Measurements from ENCODE around the gene RXFP3.
"Not testable (repeated sequence)": the region's sequence is repeated elsewhere in the genome, so short reads cannot be mapped to it uniquely, and the experiment has no call there.

RXFP3 gene

GRCh38 chr5:33936004-33936380 is 194 bp upstream of the RXFP3 start:
- no peak for DNase-seq

GRCh38 chr5:33937017-33937706 is 976 bp downstream of the RXFP3 start:
- no peak for DNase-seq

GRCh38 chr5:33937707-33938506 is 1.7 kb downstream of the RXFP3 start:
- DNase-seq, result no peak

- DNase-seq, result no peak
These were observed 2.3 kb downstream of the RXFP3 start for GRCh38 chr5:33938507-33938796.

GRCh38 chr5:33938881-33939280 is 2.7 kb downstream of the RXFP3 start:
- no peak for DNase-seq

- DNase-seq, result no peak
These were observed 3.5 kb downstream of the RXFP3 start for GRCh38 chr5:33939556-33940262.

- no peak for DNase-seq
These were observed 4.9 kb downstream of the RXFP3 start for GRCh38 chr5:33941090-33941489.

- DNase-seq, result no peak
These were observed 8.5 kb downstream of the RXFP3 start for GRCh38 chr5:33944543-33945132.

GRCh38 chr5:33952175-33952574 is 16.0 kb downstream of the RXFP3 start:
- not testable (repeated sequence) for DNase-seq

GRCh38 chr5:33957577-33958150 is 21.5 kb downstream of the RXFP3 start:
- DNase-seq, result no peak

GRCh38 chr5:33958176-33958575 is 22.0 kb downstream of the RXFP3 start:
- no peak for DNase-seq

- no peak for DNase-seq
These were observed 28.0 kb downstream of the RXFP3 start for GRCh38 chr5:33964132-33964700.

- no peak for DNase-seq
These were observed 30.6 kb downstream of the RXFP3 start for GRCh38 chr5:33966805-33967204.

GRCh38 chr5:33968211-33969005 is 32.2 kb downstream of the RXFP3 start:
- DNase-seq, result no peak

GRCh38 chr5:33969572-33970452 is 33.6 kb downstream of the RXFP3 start:
- DNase-seq, result no peak

GRCh38 chr5:33973271-33973670 is 37.1 kb downstream of the RXFP3 start:
- DNase-seq, result no peak

- DNase-seq, result no peak
These were observed 39.7 kb downstream of the RXFP3 start for GRCh38 chr5:33975852-33976251.

GRCh38 chr5:33976307-33976706 is 40.1 kb downstream of the RXFP3 start:
- no peak for DNase-seq

- DNase-seq, result no peak
These were observed 42.1 kb downstream of the RXFP3 start for GRCh38 chr5:33978306-33978705.

- no peak for DNase-seq
These were observed 43.8 kb downstream of the RXFP3 start for GRCh38 chr5:33980030-33980429.
